Caco-2 (cell line): ENCODE data around the gene ZBTB21. TPM values are rescaled to one million over a fixed set of nuclear protein-coding genes. Genes with fewer than 3 reads are reported as not detected.

ENCODE experiments used
- BruUV-seq: library from RNA; stranded (reverse); fragments of 400-500 nt; replicated peaks from 2 replicates; lab custom pipeline; 2021; lab: Mats Ljungman, UMichigan
- CTCF ChIA-PET: fragments of 300-600 bp; sonication (Branson Sonifier 250); formaldehyde crosslinking; loops from one replicate; lab custom pipeline; 2022; ENCODE audit warnings: antibody characterized with exemption; lab: Charles Lee
- POLR2A ChIA-PET: fragments of 300-600 bp; sonication (Branson Sonifier 250); formaldehyde crosslinking; loops from one replicate; lab custom pipeline; 2022; ENCODE audit warnings: antibody characterized with exemption; lab: Charles Lee
- DNase-seq, 2 experiments: peaks; one replicate each; pipeline versions ENCODE4 v3.0.0 to v3.0.0-alpha.2; 2020 to 2022
- H3K27me3 ChIP-seq: replicated peaks from 2 replicates; pipeline ENCODE4 v1.6.0; 2011; ENCODE audit warnings: low read length; ENCODE audit not compliant: control insufficient read depth, insufficient read depth
- H3K36me3 ChIP-seq: 2 replicates; pipeline ENCODE4 v1.5.1; 2011; ENCODE audit warnings: low read length; ENCODE audit not compliant: control insufficient read depth, insufficient read depth
- H3K4me1 ChIP-seq: fragments of 250-450 bp; sonication (Bioruptor Pico); 2 replicates; pipeline ENCODE4 v1.5.1; 2020; ENCODE audit warnings: mild to moderate bottlenecking
- H3K4me3 ChIP-seq: 2 replicates; pipeline ENCODE4 v1.5.1; 2011; ENCODE audit warnings: low read depth, mild to moderate bottlenecking, control low read depth, low read length
- H3K9me3 ChIP-seq: fragments of 250-450 bp; sonication (Bioruptor Pico); 2 replicates; pipeline ENCODE4 v1.5.1; 2020; ENCODE audit warnings: mild to moderate bottlenecking, moderate library complexity
- H3K27ac Mint-ChIP-seq: one replicate; pipeline ENCODE4 v1.8.0; 2022; ENCODE audit warnings: mixed read lengths; ENCODE audit not compliant: unreplicated experiment
- H3K27me3 Mint-ChIP-seq: one replicate; pipeline ENCODE4 v1.8.0; 2022; ENCODE audit warnings: mixed read lengths; ENCODE audit not compliant: insufficient read depth, unreplicated experiment
- H3K36me3 Mint-ChIP-seq: one replicate; pipeline ENCODE4 v1.8.0; 2022; ENCODE audit warnings: mild to moderate bottlenecking, mixed read lengths; ENCODE audit not compliant: insufficient read depth, unreplicated experiment
- H3K4me1 Mint-ChIP-seq: one replicate; pipeline ENCODE4 v1.8.0; 2022; ENCODE audit warnings: low read depth, mixed read lengths; ENCODE audit not compliant: unreplicated experiment
- H3K4me3 Mint-ChIP-seq: one replicate; pipeline ENCODE4 v1.8.0; 2022; ENCODE audit warnings: mild to moderate bottlenecking, moderate library complexity, mixed read lengths; ENCODE audit not compliant: unreplicated experiment
- H3K9me3 Mint-ChIP-seq: one replicate; pipeline ENCODE4 v1.8.0; 2022; ENCODE audit warnings: mixed read lengths; ENCODE audit not compliant: unreplicated experiment
- intact Hi-C: fragments of 100-400 bp; cut with micrococcal nuclease; formaldehyde crosslinking; loops from one replicate; pipeline ENCODE4 v1.10.0; 2022; ENCODE audit not compliant: unreplicated experiment
- total RNA-seq: library from RNA; stranded (reverse); gene quantifications from 2 replicates; pipeline ENCODE4 v1.2.3, GENCODE V29; 2022
- TF ChIP-seq, protein P1 (sequence below), 2 experiments: fragments of 200-600 bp in 1 of 2; IDR thresholded peaks; 1 replicate in 1 of 2; 2 replicates in 1 of 2; pipeline versions ENCODE4 v1.5.1 to v1.8.0; 2011 to 2022; ENCODE audit warnings: antibody characterized with exemption in 1 of 2, control low read depth in 1 of 2, inconsistent platforms in 1 of 2, low read depth in 1 of 2, low read length in 1 of 2, mild to moderate bottlenecking in 1 of 2, moderate library complexity in 1 of 2; ENCODE audit not compliant: insufficient read depth in 1 of 2, severe bottlenecking in 1 of 2, unreplicated experiment in 1 of 2

Gene ZBTB21
- total RNA-seq, 1 experiment from 2014 or later: 21.4 TPM

DNA sequence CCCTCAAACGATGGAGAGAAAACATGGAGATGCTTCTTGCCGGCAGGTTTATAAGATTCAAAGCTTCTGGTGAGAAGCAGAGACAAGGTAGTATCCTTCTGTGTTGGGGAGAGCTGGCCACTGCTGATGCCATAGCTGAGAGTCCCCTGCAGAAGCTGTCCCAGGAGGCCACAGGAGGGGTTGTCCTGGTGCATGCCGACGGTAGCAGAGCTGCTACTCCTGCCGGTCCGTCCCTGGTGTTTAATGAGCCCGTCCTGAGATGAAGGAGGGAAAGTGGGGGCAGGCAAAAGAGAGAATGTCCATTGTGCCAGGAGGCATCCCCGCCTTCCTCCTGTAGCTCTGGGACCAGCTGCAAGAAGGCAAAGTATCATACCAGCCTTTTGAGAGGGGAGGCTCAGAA is 46.0 kb downstream of the ZBTB21 start:
- Histone ChIP-seq H3K9me3 (no peaks in the 10 kb centered on the region), H3K4me1 (no peaks in the 10 kb centered on the region), H3K4me3 (no peak overlapping the region), H3K36me3 (no peaks in the 10 kb centered on the region), H3K27me3 (no peaks in the 10 kb centered on the region)
- TF ChIP-seq, protein P1, sequence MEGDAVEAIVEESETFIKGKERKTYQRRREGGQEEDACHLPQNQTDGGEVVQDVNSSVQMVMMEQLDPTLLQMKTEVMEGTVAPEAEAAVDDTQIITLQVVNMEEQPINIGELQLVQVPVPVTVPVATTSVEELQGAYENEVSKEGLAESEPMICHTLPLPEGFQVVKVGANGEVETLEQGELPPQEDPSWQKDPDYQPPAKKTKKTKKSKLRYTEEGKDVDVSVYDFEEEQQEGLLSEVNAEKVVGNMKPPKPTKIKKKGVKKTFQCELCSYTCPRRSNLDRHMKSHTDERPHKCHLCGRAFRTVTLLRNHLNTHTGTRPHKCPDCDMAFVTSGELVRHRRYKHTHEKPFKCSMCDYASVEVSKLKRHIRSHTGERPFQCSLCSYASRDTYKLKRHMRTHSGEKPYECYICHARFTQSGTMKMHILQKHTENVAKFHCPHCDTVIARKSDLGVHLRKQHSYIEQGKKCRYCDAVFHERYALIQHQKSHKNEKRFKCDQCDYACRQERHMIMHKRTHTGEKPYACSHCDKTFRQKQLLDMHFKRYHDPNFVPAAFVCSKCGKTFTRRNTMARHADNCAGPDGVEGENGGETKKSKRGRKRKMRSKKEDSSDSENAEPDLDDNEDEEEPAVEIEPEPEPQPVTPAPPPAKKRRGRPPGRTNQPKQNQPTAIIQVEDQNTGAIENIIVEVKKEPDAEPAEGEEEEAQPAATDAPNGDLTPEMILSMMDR (IDR thresholded peaks at IDR 0.05; ENCODE audit: insufficient read depth in 1 of 2, low read depth in 1 of 2, low read length in 1 of 2, severe bottlenecking in 1 of 2, unreplicated experiment in 1 of 2): no peak
- Mint-ChIP-seq H3K4me3 (no peak overlapping the region), H3K36me3 (no peaks in the 10 kb centered on the region), H3K9me3 (no peaks in the 10 kb centered on the region), H3K4me1 (no peaks in the 10 kb centered on the region), H3K27me3 (no peaks in the 10 kb centered on the region), H3K27ac (no peak overlapping the region)
- BruUV-seq: no TSS peak
- intact Hi-C loops: no loop called here
- ChIA-PET POLR2A (no interaction called here), CTCF (no interaction called here)
- no peak for DNase-seq

DNA sequence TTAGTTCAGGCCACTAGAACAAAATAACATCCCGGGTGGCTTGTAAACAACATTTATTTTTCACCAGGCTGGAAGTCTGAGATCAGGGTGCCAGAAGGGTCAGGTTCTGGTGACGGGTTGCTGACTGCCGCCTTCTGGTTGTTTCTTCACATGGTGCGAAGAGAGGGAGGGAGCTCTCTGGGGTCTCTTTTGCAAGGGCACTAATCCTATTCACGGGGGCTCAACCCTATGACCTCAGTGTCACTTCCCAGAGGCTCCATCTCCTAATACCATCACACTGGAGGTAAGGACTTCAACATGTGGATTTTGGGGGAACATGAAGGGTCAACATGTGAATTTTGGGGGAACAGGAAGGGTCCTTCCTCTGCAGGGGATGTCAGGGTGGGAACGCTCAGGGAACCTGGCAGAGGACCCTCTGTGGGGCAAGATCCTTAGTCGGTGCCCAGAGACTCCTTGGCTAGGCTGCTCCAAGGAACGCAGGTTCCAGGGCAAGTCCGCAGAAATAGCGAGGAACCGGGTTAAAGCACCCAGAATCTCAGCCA is 47.7 kb downstream of the ZBTB21 start:
- H3K4me1 ChIP-seq: peaks cover 10% of the 10 kb centered on the region; the same call in 1 of the 2 replicates
- Mint-ChIP-seq H3K27me3 (no peaks in the 10 kb centered on the region), H3K4me3 (no peak overlapping the region), H3K9me3 (no peaks in the 10 kb centered on the region), H3K36me3 (no peaks in the 10 kb centered on the region), H3K27ac (no peak overlapping the region), H3K4me1 (peaks cover 4% of the 10 kb centered on the region)
- no TSS peak for BruUV-seq
- H3K9me3 ChIP-seq: no peaks in the 10 kb centered on the region
- no peaks in the 10 kb centered on the region for H3K36me3 ChIP-seq
- CTCF ChIA-PET: no interaction called here
- H3K4me3 ChIP-seq: no peak overlapping the region
- TF ChIP-seq, protein P1 (IDR thresholded peaks at IDR 0.05; ENCODE audit: insufficient read depth in 1 of 2, low read depth in 1 of 2, low read length in 1 of 2, severe bottlenecking in 1 of 2, unreplicated experiment in 1 of 2): no peak
- POLR2A ChIA-PET: no interaction called here
- no peak for DNase-seq
- intact Hi-C loops: no loop called here
- no peaks in the 10 kb centered on the region for H3K27me3 ChIP-seq

DNA sequence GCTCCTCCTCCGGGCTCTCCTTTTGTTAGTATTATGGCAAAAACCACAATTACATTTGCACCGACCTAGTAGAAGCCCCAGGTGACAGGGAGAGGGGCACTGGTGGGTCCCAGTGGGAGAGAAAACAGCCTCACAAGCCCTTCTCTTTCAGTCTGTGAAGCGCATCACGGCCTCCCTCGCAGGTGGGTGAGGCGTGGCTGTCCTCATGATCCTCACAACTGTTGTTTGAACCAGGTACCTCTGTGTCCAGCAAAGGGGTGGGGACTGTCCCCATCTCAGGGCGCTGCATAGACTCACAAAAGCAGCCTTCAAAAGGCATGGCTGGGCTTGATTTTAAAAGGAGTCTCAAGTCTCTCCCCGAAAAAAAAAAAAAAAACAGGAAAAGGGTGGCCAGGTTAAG is 48.4 kb downstream of the ZBTB21 start:
- Histone ChIP-seq H3K9me3 (no peaks in the 10 kb centered on the region), H3K27me3 (no peaks in the 10 kb centered on the region), H3K36me3 (no peaks in the 10 kb centered on the region), H3K4me1 (peaks cover 10% of the 10 kb centered on the region; the same call in 1 of the 2 replicates), H3K4me3 (no peak overlapping the region)
- CTCF ChIA-PET: interaction anchor here (0.6 kb wide), 1 partner anchor 147 kb away, joined by 6 read pairs; no protein-coding TSS in a partner anchor
- TF ChIP-seq, protein P1 (IDR thresholded peaks at IDR 0.05; ENCODE audit: insufficient read depth in 1 of 2, low read depth in 1 of 2, low read length in 1 of 2, severe bottlenecking in 1 of 2, unreplicated experiment in 1 of 2): no peak
- no peaks in the 10 kb centered on the region for H3K9me3 Mint-ChIP-seq
- no peak for DNase-seq
- no peaks in the 10 kb centered on the region for H3K27me3 Mint-ChIP-seq
- H3K27ac Mint-ChIP-seq: no peak overlapping the region
- H3K4me1 Mint-ChIP-seq: peaks cover 11% of the 10 kb centered on the region
- no TSS peak for BruUV-seq
- peaks cover 3% of the 10 kb centered on the region for H3K36me3 Mint-ChIP-seq
- POLR2A ChIA-PET: no interaction called here
- H3K4me3 Mint-ChIP-seq: no peak overlapping the region
- intact Hi-C loops: no loop called here
